ENCODE results near the gene GPX1. TPM values are rescaled to one million over a fixed set of nuclear protein-coding genes. Genes with fewer than 3 reads are reported as not detected.

GPX1 gene
- total RNA-seq, 4 donors from 2014 or later: 155 to 485 (median 274) TPM

Other genes with a start within 250 kb of the GPX1 start
- gene USP19, start 237.5 kb downstream of the GPX1 start, total RNA-seq: 10 to 100 TPM; 66.5 to 86.2 (median 71.7) TPM
- 100 to 1,000 TPM; 141 to 290 (median 177) TPM for gene LAMB2, start 225.3 kb downstream of the GPX1 start, total RNA-seq
- 10 to 100 TPM; 26.2 to 33.9 (median 31.3) TPM for gene CCDC71, start 192.0 kb downstream of the GPX1 start, total RNA-seq
- gene KLHDC8B, start 186.8 kb downstream of the GPX1 start, total RNA-seq: 10 to 100 TPM in 2 of 4 donors, 1 to 10 TPM in 2; 4.5 to 23.5 (median 13.4) TPM
- 10 to 100 TPM in 1 of 4 donors, 1 to 10 TPM in 3; 2.4 to 13.5 (median 5.3) TPM for gene C3orf62, start 81.1 kb downstream of the GPX1 start, total RNA-seq
- gene USP4, start 18.3 kb downstream of the GPX1 start, total RNA-seq: 10 to 100 TPM; 11.1 to 39.6 (median 27.0) TPM
- gene RHOA, start 53.6 kb upstream of the GPX1 start, total RNA-seq: 100 to 1,000 TPM; 302 to 526 (median 401) TPM
- 10 to 100 TPM in 3 of 4 donors, 1 to 10 TPM in 1; 7.8 to 59.8 (median 38.6) TPM for gene TCTA, start 54.1 kb upstream of the GPX1 start, total RNA-seq
- 10 to 100 TPM; 13.5 to 58.3 (median 20.3) TPM for gene AMT, start 64.1 kb upstream of the GPX1 start, total RNA-seq
- 1 to 10 TPM in 3 of 4 donors, not detected in 1; 2.6 to 7.5 (median 5.7) TPM for gene NICN1, start 71.0 kb upstream of the GPX1 start, total RNA-seq
- 10 to 100 TPM; 53.7 to 90.1 (median 55.7) TPM for gene DAG1, start 111.9 kb upstream of the GPX1 start, total RNA-seq
- gene BSN, start 196.1 kb upstream of the GPX1 start, total RNA-seq: under 1 TPM in 3 of 4 donors, not detected in 1; under 0.01 to 0.32 (median 0.27) TPM